Thyroid gland (tissue), 4 donors: ENCODE data around the gene SUPT6H. TPM values are rescaled to one million over a fixed set of nuclear protein-coding genes. Genes with fewer than 3 reads are reported as not detected.

Experiments used
- DNase-seq, 2 donors: peaks; one replicate each; pipeline ENCODE4 v3.0.0-alpha.2; 2019
- H3K27ac ChIP-seq, 3 donors: fragments of 200-600 bp; sonication (generic); 1 replicate in 2 of 3; 2 replicates in 1 of 3; pipeline ENCODE4 v1.5.1; 2016 to 2019; ENCODE audit warnings: mild to moderate bottlenecking in 1 of 3, moderate library complexity in 1 of 3
- H3K27me3 ChIP-seq: fragments of 200-600 bp; sonication (generic); one replicate; pipeline ENCODE4 v1.5.1; 2019
- H3K36me3 ChIP-seq, 2 donors: fragments of 200-600 bp; sonication (generic); one replicate each; pipeline ENCODE4 v1.5.1; 2016 to 2019
- H3K4me1 ChIP-seq, 2 donors: fragments of 200-600 bp; sonication (generic); one replicate each; pipeline ENCODE4 v1.5.1; 2017 to 2019
- H3K4me3 ChIP-seq, 3 donors: fragments of 200-600 bp; sonication (generic); replicated peaks in 1 of 3; 1 replicate in 2 of 3; 2 replicates in 1 of 3; pipeline ENCODE4 v1.5.1; 2016; ENCODE audit warnings: mild to moderate bottlenecking in 1 of 3
- H3K9me3 ChIP-seq: fragments of 200-600 bp; sonication (generic); one replicate; pipeline ENCODE4 v1.5.1; 2017
- POLR2A ChIP-seq, 2 donors: fragments of 450-650 bp; IDR thresholded peaks; one replicate each; pipeline ENCODE4 v1.6.1; 2017; ENCODE audit warnings: antibody characterized with exemption in 2 of 2, mild to moderate bottlenecking in 2 of 2, moderate library complexity in 1 of 2
- WGBS, 2 donors: methylation state at CpG; one replicate each; pipeline ENCODE4 v1.1.5; 2017; 5-methylcytosine and 5-hydroxymethylcytosine counted together
- intact Hi-C: fragments of 100-400 bp; cut with DNase I; formaldehyde crosslinking; loops from one replicate; pipeline ENCODE4 v1.15.1; 2023
- total RNA-seq, 4 donors: library from RNA; depleted of rRNA; stranded (reverse); fragments of >200 nt; gene quantifications; one replicate each; pipeline ENCODE4 v1.2.3, GENCODE V29; 2016
- TF ChIP-seq, protein P1 (sequence below), 6 experiments: fragments of 200-600 bp in 3 of 6; fragments of 450-650 bp in 3 of 6; sonication (generic) in 3 of 6; IDR thresholded peaks; one replicate each; pipeline ENCODE4 v1.5.1; 2016 to 2019; ENCODE audit warnings: antibody characterized with exemption in 6 of 6, mild to moderate bottlenecking in 2 of 6, inconsistent platforms in 1 of 6, moderate library complexity in 1 of 6

Gene SUPT6H
- total RNA-seq, 4 donors from 2014 or later: 49.2 to 117 (median 61.6) TPM

DNA sequence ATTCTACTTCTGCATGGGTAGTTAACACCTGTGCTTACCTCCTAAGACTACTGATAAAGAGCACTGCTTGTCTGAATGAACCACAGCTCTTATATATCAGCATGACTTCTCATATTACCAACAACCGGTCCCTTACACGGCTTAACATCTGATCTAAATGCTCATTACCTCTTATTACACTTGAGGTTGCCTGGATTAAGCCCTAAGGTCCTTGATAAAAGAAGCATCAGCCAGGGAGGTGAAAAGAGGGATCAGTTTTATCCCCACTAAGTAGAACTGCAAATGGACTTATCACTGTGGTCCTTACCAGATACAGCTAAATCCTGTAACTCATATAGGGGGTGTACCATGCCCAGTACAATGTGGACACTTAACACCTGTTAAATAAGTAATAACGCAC is 39.8 kb upstream of the SUPT6H start:
- Histone ChIP-seq H3K27ac (no peak overlapping the region), H3K27me3 (no peaks in the 10 kb centered on the region), H3K9me3 (no peaks in the 10 kb centered on the region), H3K36me3 (peaks cover 70 to 72% of the 10 kb centered on the region in 2 donors), H3K4me3 (no peak overlapping the region), H3K4me1 (no peaks in the 10 kb centered on the region)
- 84 to 99% methylated on average over 3 of the region's 3 CpGs for WGBS, 2 donors
- TF ChIP-seq POLR2A (IDR thresholded peaks at IDR 0.05): no peak
- TF ChIP-seq, protein P1, sequence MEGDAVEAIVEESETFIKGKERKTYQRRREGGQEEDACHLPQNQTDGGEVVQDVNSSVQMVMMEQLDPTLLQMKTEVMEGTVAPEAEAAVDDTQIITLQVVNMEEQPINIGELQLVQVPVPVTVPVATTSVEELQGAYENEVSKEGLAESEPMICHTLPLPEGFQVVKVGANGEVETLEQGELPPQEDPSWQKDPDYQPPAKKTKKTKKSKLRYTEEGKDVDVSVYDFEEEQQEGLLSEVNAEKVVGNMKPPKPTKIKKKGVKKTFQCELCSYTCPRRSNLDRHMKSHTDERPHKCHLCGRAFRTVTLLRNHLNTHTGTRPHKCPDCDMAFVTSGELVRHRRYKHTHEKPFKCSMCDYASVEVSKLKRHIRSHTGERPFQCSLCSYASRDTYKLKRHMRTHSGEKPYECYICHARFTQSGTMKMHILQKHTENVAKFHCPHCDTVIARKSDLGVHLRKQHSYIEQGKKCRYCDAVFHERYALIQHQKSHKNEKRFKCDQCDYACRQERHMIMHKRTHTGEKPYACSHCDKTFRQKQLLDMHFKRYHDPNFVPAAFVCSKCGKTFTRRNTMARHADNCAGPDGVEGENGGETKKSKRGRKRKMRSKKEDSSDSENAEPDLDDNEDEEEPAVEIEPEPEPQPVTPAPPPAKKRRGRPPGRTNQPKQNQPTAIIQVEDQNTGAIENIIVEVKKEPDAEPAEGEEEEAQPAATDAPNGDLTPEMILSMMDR (IDR thresholded peaks at IDR 0.05): no peak
- intact Hi-C loops: no loop called here
- no peak for DNase-seq

- TF ChIP-seq, protein P1 (IDR thresholded peaks at IDR 0.05): no peak
These were observed 38.3 kb upstream of the SUPT6H start for GRCh38 chr17:28623696-28624095.

GRCh38 chr17:28624148-28624547 is 37.9 kb upstream of the SUPT6H start:
- Histone ChIP-seq H3K4me3 (no peak overlapping the region), H3K9me3 (no peaks in the 10 kb centered on the region), H3K4me1 (no peaks in the 10 kb centered on the region), H3K27ac (no peak overlapping the region), H3K36me3 (peaks cover 65 to 68% of the 10 kb centered on the region in 2 donors), H3K27me3 (no peaks in the 10 kb centered on the region)
- intact Hi-C loops: no loop called here
- TF ChIP-seq POLR2A (IDR thresholded peaks at IDR 0.05): no peak
- TF ChIP-seq, protein P1 (IDR thresholded peaks at IDR 0.05): no peak
- no peak for DNase-seq
- 96 to 100% methylated on average over 2 of the region's 2 CpGs for WGBS, 2 donors

More at GRCh38 chr17:28623696-28624095, 38.3 kb upstream of the SUPT6H start:
- 91 to 96% methylated on average over 4 of the region's 4 CpGs for WGBS, 2 donors
- no peaks in the 10 kb centered on the region for H3K9me3 ChIP-seq
- DNase-seq: no peak
- H3K27ac ChIP-seq: no peak overlapping the region
- H3K4me3 ChIP-seq: no peak overlapping the region
- intact Hi-C loops: no loop called here
- H3K4me1 ChIP-seq: no peaks in the 10 kb centered on the region
- no peaks in the 10 kb centered on the region for H3K27me3 ChIP-seq
- peaks cover 69 to 70% of the 10 kb centered on the region in 2 donors for H3K36me3 ChIP-seq

DNA sequence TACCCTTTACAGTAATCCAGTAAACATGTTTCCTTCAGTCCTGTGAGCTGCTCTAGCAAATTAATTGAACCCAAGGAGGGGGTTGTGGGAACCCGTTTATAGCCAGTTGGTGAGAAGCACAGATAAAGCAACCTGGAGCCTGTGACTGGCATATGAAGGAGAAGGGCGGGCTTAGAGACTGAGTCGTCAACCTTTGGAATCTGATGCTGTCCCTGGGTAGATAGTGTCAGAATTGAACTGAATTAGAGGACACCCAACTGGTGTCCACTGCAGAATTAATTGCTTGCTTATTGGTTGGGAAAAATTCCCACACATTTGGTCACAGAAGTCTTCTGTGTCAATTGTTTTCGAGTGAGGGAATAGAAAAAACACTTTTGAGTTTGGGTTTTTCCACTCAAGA is 35.2 kb upstream of the SUPT6H start:
- 92% methylated on average over 4 of the region's 4 CpGs for WGBS, 2 donors
- Histone ChIP-seq H3K4me1 (no peaks in the 10 kb centered on the region), H3K27ac (no peak overlapping the region), H3K27me3 (no peaks in the 10 kb centered on the region), H3K36me3 (peaks cover 52 to 67% of the 10 kb centered on the region in 2 donors), H3K4me3 (no peak overlapping the region), H3K9me3 (no peaks in the 10 kb centered on the region)
- DNase-seq: no peak
- intact Hi-C loops: no loop called here
- no peak for TF ChIP-seq POLR2A (IDR thresholded peaks at IDR 0.05)
- TF ChIP-seq, protein P1 (IDR thresholded peaks at IDR 0.05): no peak

DNA sequence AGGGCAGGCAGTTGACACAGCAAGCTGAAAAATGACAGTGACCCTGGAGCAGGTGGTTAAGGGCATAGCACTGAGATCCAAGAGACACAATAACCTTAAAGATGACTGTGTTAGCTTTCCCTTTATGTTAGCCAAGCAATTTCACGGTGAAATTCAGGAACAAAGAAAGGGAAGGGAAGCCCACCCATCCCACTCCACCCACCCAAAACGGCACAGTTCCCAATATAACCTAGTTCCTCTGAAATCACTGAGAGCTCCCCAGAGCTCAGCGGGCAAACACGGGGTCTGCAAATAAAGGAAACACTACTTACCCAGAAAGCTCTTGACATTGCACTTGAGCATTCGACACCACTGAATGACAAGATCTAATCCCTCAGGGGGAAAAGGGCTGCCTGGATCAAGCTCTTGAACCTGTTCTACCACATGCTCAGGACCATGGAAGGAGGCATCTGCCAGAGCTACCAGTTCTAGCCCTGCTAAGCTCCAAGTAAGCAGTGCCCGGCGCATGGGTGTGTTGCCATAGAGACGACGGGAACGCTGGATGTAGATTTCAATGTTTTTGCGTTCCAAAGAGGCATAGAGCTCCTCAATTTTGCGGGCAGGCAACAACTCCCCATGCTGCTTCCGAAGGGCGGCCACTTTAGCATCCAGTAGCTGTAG is 27.7 kb upstream of the SUPT6H start:
- H3K36me3 ChIP-seq: peaks cover 82 to 89% of the 10 kb centered on the region in 2 donors
- H3K27me3 ChIP-seq: no peaks in the 10 kb centered on the region
- DNase-seq: no peak
- no peaks in the 10 kb centered on the region for H3K9me3 ChIP-seq
- intact Hi-C loops: no loop called here
- TF ChIP-seq POLR2A (IDR thresholded peaks at IDR 0.05): no peak
- TF ChIP-seq, protein P1 (IDR thresholded peaks at IDR 0.05): no peak
- 83 to 84% methylated on average over 14 of the region's 14 CpGs for WGBS, 2 donors
- no peak overlapping the region for H3K27ac ChIP-seq
- H3K4me3 ChIP-seq: no peak overlapping the region
- H3K4me1 ChIP-seq: no peaks in the 10 kb centered on the region
